K562 (cell line): Measurements from ENCODE around the gene PARD3. TPM values are rescaled to one million over a fixed set of nuclear protein-coding genes. Genes with fewer than 3 reads are reported as not detected.

Experiments
- ATAC-seq: fragments of 200-7000 bp; cut with Tn5 transposase; 3 replicates; pipeline ENCODE4 v1.9.1; 2020; ENCODE audit warnings: moderate library complexity
- BruUV-seq: library from RNA; stranded (reverse); fragments of 400-500 nt; replicated peaks from 2 replicates; lab custom pipeline; 2021; lab: Mats Ljungman, UMichigan
- CTCF ChIA-PET: fragments of 300-600 bp; formaldehyde crosslinking; extraction: SDS; loops from one replicate; lab custom pipeline; 2021; ENCODE audit warnings: low intra/inter-chr PET ratio; lab: Yijun Ruan, JAX
- POLR2A ChIA-PET: fragments of 300-600, 350-650 bp; sonication (Branson Sonifier 250); formaldehyde crosslinking; extraction: SDS; loops from one replicate; lab custom pipeline; 2021; ENCODE audit warnings: antibody characterized with exemption, inconsistent platforms; lab: Yijun Ruan, JAX
- DNase-seq, 4 experiments: peaks; one replicate each; pipeline versions ENCODE4 v3.0.0 to v3.0.0-alpha.2; 2011 to 2018; ENCODE audit warnings: low spot score in 3 of 4, mixed read lengths in 3 of 4; ENCODE audit errors: extremely low read depth in 1 of 4
- FAIRE-seq: peaks from 2 replicates; lab custom pipeline; 2011; peaks lifted over from hg19 to GRCh38; lab: Jason Lieb, UNC
- H2AFZ ChIP-seq: 2 replicates; pipeline ENCODE4 v1.6.0; 2011; ENCODE audit warnings: low read depth, low read length, control low read depth, inconsistent platforms
- H3K27ac ChIP-seq: fragments of 200-600 bp; 3 replicates; pipeline ENCODE4 v1.8.0; 2011; ENCODE audit warnings: low read depth, mild to moderate bottlenecking, control low read depth, inconsistent platforms, low read length, moderate library complexity, mixed read lengths; ENCODE audit errors: extremely low read depth
- H3K27me3 ChIP-seq, 2 experiments: fragments of 300-600 bp in 1 of 2; 2 replicates in 1 of 2; 3 replicates in 1 of 2; pipeline versions ENCODE4 v1.6.0 to v1.8.0; 2011; ENCODE audit warnings: inconsistent platforms in 2 of 2, low read length in 2 of 2, mild to moderate bottlenecking in 1 of 2, mixed read lengths in 1 of 2, moderate library complexity in 1 of 2; ENCODE audit not compliant: control insufficient read depth in 2 of 2, insufficient read depth in 2 of 2
- H3K36me3 ChIP-seq: fragments of 300-600 bp; 3 replicates; pipeline ENCODE4 v1.8.0; 2011; ENCODE audit warnings: mild to moderate bottlenecking, low read length, inconsistent platforms; ENCODE audit not compliant: control insufficient read depth, insufficient read depth
- H3K4me1 ChIP-seq, 2 experiments: fragments of 200-600 bp in 1 of 2; replicated peaks in 1 of 2; 2 replicates in 1 of 2; 3 replicates in 1 of 2; pipeline versions ENCODE4 v1.5.1 to v1.8.0; 2011; ENCODE audit warnings: inconsistent platforms in 2 of 2, low read length in 2 of 2, mild to moderate bottlenecking in 1 of 2, mixed read lengths in 1 of 2, moderate library complexity in 1 of 2; ENCODE audit not compliant: control insufficient read depth in 2 of 2, insufficient read depth in 2 of 2
- H3K4me2 ChIP-seq: 2 replicates; pipeline ENCODE4 v1.6.1; 2011; ENCODE audit warnings: low read length, control low read depth, inconsistent platforms, mixed read lengths; ENCODE audit not compliant: insufficient read depth
- H3K4me3 ChIP-seq: fragments of 200-600 bp; sonication (generic), shearing (Covaris generic); 2 replicates; pipeline ENCODE4 v1.5.1; 2016; ENCODE audit warnings: control low read depth, inconsistent platforms
- H3K79me2 ChIP-seq: fragments of 200-600 bp; 3 replicates; pipeline ENCODE4 v1.8.0; 2011; ENCODE audit warnings: low read length, inconsistent platforms; ENCODE audit not compliant: control insufficient read depth, insufficient read depth
- H3K9ac ChIP-seq, 2 experiments: 2 replicates each; pipeline versions ENCODE4 v1.6.0 to v1.6.1; 2011; ENCODE audit warnings: low read depth in 2 of 2, low read length in 2 of 2, control low read depth in 1 of 2, inconsistent platforms in 1 of 2, mild to moderate bottlenecking in 1 of 2, mixed read lengths in 1 of 2; ENCODE audit not compliant: insufficient read depth in 1 of 2
- H3K9me1 ChIP-seq: one replicate; pipeline ENCODE4 v1.6.0; 2011; ENCODE audit warnings: inconsistent platforms, mild to moderate bottlenecking, low read length, moderate library complexity; ENCODE audit not compliant: control insufficient read depth, insufficient read depth
- H3K9me3 ChIP-seq: replicated peaks from 2 replicates; pipeline ENCODE4 v1.5.1; 2011; ENCODE audit warnings: low read depth, low read length, inconsistent platforms; ENCODE audit not compliant: control insufficient read depth, insufficient read depth
- H4K20me1 ChIP-seq: replicated peaks from 2 replicates; pipeline ENCODE4 v1.6.1; 2011; ENCODE audit warnings: low read length, inconsistent platforms, mixed read lengths; ENCODE audit not compliant: control insufficient read depth, insufficient read depth
- NONO ChIP-seq, 2 experiments: fragments of 200-400 bp in 1 of 2; fragments of 450-650 bp in 1 of 2; formaldehyde crosslinking in 1 of 2; IDR thresholded peaks; 2 replicates each; pipeline ENCODE4 v1.6.1; 2017; ENCODE audit warnings: low read depth in 2 of 2, mild to moderate bottlenecking in 2 of 2, moderate library complexity in 2 of 2, low read length in 1 of 2
- ZBTB7A ChIP-seq: IDR thresholded peaks from 2 replicates; pipeline ENCODE4 v1.6.1; 2011; ENCODE audit warnings: low read depth, mild to moderate bottlenecking, low read length, moderate library complexity, borderline replicate concordance; ENCODE audit not compliant: control insufficient read depth
- WGBS: fragments of 100-300 bp; shearing (Covaris generic); methylation state at CpG from one replicate; pipeline ENCODE4 v1.1.6; 2016; ENCODE audit warnings: low coverage, mixed read lengths; ENCODE audit not compliant: insufficient coverage; ENCODE audit errors: missing lambda C conversion rate; 5-methylcytosine and 5-hydroxymethylcytosine counted together
- in situ Hi-C: fragments of 300-500 bp; cut with MboI; formaldehyde crosslinking; loops from 4 replicates; pipeline ENCODE4 v1.15.0; 2018; ENCODE audit warnings: inconsistent platforms, mixed read lengths
- intact Hi-C: fragments of 100-400 bp; cut with micrococcal nuclease; formaldehyde crosslinking; loops from 2 replicates; pipeline ENCODE4 v1.14.2; 2022
- polyA plus RNA-seq, 8 experiments: library from polyadenylated mRNA; depleted of rRNA in 4 of 8; stranded (reverse) in 5 of 8; unstranded in 3 of 8; fragments of >200 nt; fragmentation: Nextera tagmentation in 2 of 8; fragmentation: Illumina TruSeq in 1 of 8; extraction: Ambion mirVana in 2 of 8; extraction: Trizol in 1 of 8; gene quantifications; 2 replicates each; pipeline versions ENCODE4 v1.2.1 to v1.2.3, GENCODE V29; 2011 to 2014; ENCODE audit warnings: inconsistent platforms in 1 of 8, missing spikeins in 1 of 8
- total RNA-seq, 7 experiments: library from RNA; depleted of rRNA in 6 of 7; stranded (reverse); fragments of >200 nt in 6 of 7; fragmentation: Illumina TruSeq in 2 of 7; extraction: Trizol in 2 of 7; gene quantifications; 2 replicates each; pipeline versions ENCODE4 v1.2.1 to v1.2.3, GENCODE V29; 2011 to 2021; ENCODE audit warnings: low replicate concordance in 1 of 7
- TF ChIP-seq, protein P1 (sequence below): sonication (generic); formaldehyde crosslinking; IDR thresholded peaks from 2 replicates; pipeline ENCODE4 v1.5.0; 2020; ENCODE audit warnings: missing genetic modification reagents

PARD3 gene
- total and polyA plus RNA-seq, 9 of the 15 experiments (the other 6 are each of a cell fraction or from before 2014, with no cell fraction given), result 2.7 to 11.7 (median 7.7) TPM

DNA sequence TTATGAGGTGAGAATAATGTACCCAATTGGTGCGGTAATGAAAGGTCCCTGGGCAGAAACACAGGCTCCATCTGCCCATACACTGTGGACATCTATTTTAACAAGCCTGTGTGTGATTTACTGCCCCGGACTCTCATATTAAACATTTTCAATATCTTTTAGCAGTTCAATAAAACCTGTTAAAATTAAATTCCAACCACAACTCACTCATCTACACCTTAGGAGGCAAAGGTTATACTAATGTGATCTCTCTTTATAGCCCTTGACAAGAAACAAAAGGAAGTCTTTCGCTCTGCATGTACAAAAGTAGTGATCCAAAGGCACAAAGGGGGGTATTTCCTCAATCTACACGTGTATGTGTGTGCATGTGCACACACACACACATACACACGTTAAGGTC lies 186.0 kb downstream of the PARD3 start:
- no peak for TF ChIP-seq NONO (IDR thresholded peaks at IDR 0.05; ENCODE audit: low read depth in 2 of 2, low read length in 1 of 2)
- TF ChIP-seq ZBTB7A, result no peak
- TF ChIP-seq, protein P1, sequence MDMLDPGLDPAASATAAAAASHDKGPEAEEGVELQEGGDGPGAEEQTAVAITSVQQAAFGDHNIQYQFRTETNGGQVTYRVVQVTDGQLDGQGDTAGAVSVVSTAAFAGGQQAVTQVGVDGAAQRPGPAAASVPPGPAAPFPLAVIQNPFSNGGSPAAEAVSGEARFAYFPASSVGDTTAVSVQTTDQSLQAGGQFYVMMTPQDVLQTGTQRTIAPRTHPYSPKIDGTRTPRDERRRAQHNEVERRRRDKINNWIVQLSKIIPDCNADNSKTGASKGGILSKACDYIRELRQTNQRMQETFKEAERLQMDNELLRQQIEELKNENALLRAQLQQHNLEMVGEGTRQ (CRISPR knock-in tag), result no peak

More for the DNA sequence above, 186.0 kb downstream of the PARD3 start:
- Histone ChIP-seq H3K27ac (no peak overlapping the region), H3K27me3 (peaks cover 0 to 7% of the 10 kb centered on the region in 2 experiments; a peak in 1 of 5 replicates), H3K79me2 (no peaks in the 10 kb centered on the region), H2AFZ (no peak overlapping the region), H3K4me2 (no peak overlapping the region), H3K36me3 (no peaks in the 10 kb centered on the region), H3K9me1 (no peaks in the 10 kb centered on the region), H3K9me3 (no peaks in the 10 kb centered on the region), H3K4me3 (no peak overlapping the region), H3K4me1 (peaks cover 4 to 10% of the 10 kb centered on the region in 2 experiments; a peak in 2 of 5 replicates), H4K20me1 (0 out of 2 replicates have a peak, but pooled peaks cover 4% of the 10 kb centered on the region), H3K9ac (no peak overlapping the region)
- CTCF ChIA-PET, result no interaction called here
- in situ Hi-C loops, result loop anchor here (25.0 kb wide), 1 partner anchor 792 kb away; no protein-coding TSS in a partner anchor
- no TSS peak for BruUV-seq
- 39% methylated on average over 5 of the region's 5 CpGs for WGBS
- ATAC-seq (no peak), DNase-seq (no peak), FAIRE-seq (no peak)
- POLR2A ChIA-PET, result no interaction called here
- intact Hi-C loops, result no loop called here
